Activated T-helper 2 cell treated with anti-CD3 and anti-CD28 coated beads, Interferon-gamma antibody, Interleukin-2, Interleukin-4, amounts not matched to agents 10 μg/mL and 5 μg/mL and 100 μg/mL, durations not matched to agents 14 hours and 24 hours and 36 hours (primary cell): ENCODE measurements around the gene CATSPER3. TPM values are rescaled to one million over a fixed set of nuclear protein-coding genes. Genes with fewer than 3 reads are reported as not detected.

Experiments
- DNase-seq: peaks from one replicate; pipeline ENCODE4 v3.0.0; 2021; ENCODE audit warnings: low spot score
- H3K27ac Mint-ChIP-seq: one replicate; pipeline ENCODE4 v1.8.0; 2021; ENCODE audit warnings: mixed read lengths
- H3K27me3 Mint-ChIP-seq: one replicate; pipeline ENCODE4 v1.8.0; 2021; ENCODE audit warnings: low read depth, mixed read lengths
- H3K36me3 Mint-ChIP-seq: one replicate; pipeline ENCODE4 v1.8.0; 2021; ENCODE audit warnings: low read depth, mixed read lengths
- H3K4me1 Mint-ChIP-seq: one replicate; pipeline ENCODE4 v1.8.0; 2021; ENCODE audit warnings: low read depth, mixed read lengths
- H3K4me3 Mint-ChIP-seq: one replicate; pipeline ENCODE4 v1.8.0; 2021; ENCODE audit warnings: low read depth, mild to moderate bottlenecking, moderate library complexity, mixed read lengths
- H3K9me3 Mint-ChIP-seq: one replicate; pipeline ENCODE4 v1.8.0; 2021; ENCODE audit warnings: mixed read lengths
- intact Hi-C: fragments of 100-400 bp; cut with micrococcal nuclease; formaldehyde crosslinking; loops from one replicate; pipeline ENCODE4 v1.15.1; 2023
- total RNA-seq: library from RNA; stranded (reverse); gene quantifications from 2 replicates; pipeline ENCODE4 v1.2.3, GENCODE V29; 2022

Gene CATSPER3
- total RNA-seq, 1 donor from 2014 or later: 0.34 TPM

- Mint-ChIP-seq H3K27ac (no peak overlapping the region), H3K27me3 (no peaks in the 10 kb centered on the region), H3K4me1 (no peaks in the 10 kb centered on the region), H3K36me3 (peaks cover 9% of the 10 kb centered on the region), H3K4me3 (no peak overlapping the region), H3K9me3 (peaks cover 10% of the 10 kb centered on the region)
- DNase-seq: no peak
- intact Hi-C loops: no loop called here
Observed at GRCh38 chr5:134949316-134949715, 18.4 kb upstream of the CATSPER3 start.

- Mint-ChIP-seq H3K4me1 (peaks cover 2% of the 10 kb centered on the region), H3K27me3 (no peaks in the 10 kb centered on the region), H3K9me3 (peaks cover 14% of the 10 kb centered on the region), H3K27ac (no peak overlapping the region), H3K36me3 (peaks cover 21% of the 10 kb centered on the region), H3K4me3 (no peak overlapping the region)
- no peak for DNase-seq
- intact Hi-C loops: no loop called here
Observed at GRCh38 chr5:134957920-134958608, 9.6 kb upstream of the CATSPER3 start.

GRCh38 chr5:134958755-134959154, 9.0 kb upstream of the CATSPER3 start:
- H3K27ac Mint-ChIP-seq: no peak overlapping the region
- H3K4me1 Mint-ChIP-seq: peaks cover 7% of the 10 kb centered on the region

GRCh38 chr5:134963098-134963497, 4.6 kb upstream of the CATSPER3 start:
- no peak for DNase-seq
- H3K27ac Mint-ChIP-seq: no peak overlapping the region
- no peaks in the 10 kb centered on the region for H3K9me3 Mint-ChIP-seq
- no peak overlapping the region for H3K4me3 Mint-ChIP-seq
- intact Hi-C loops: no loop called here
- H3K36me3 Mint-ChIP-seq: peaks cover 30% of the 10 kb centered on the region
- peaks cover 30% of the 10 kb centered on the region for H3K4me1 Mint-ChIP-seq
- H3K27me3 Mint-ChIP-seq: no peaks in the 10 kb centered on the region

More at GRCh38 chr5:134958755-134959154, 9.0 kb upstream of the CATSPER3 start:
- peaks cover 24% of the 10 kb centered on the region for H3K36me3 Mint-ChIP-seq
- DNase-seq: no peak
- intact Hi-C loops: no loop called here
- no peaks in the 10 kb centered on the region for H3K27me3 Mint-ChIP-seq
- peaks cover 14% of the 10 kb centered on the region for H3K9me3 Mint-ChIP-seq
- H3K4me3 Mint-ChIP-seq: no peak overlapping the region

- Mint-ChIP-seq H3K9me3 (no peaks in the 10 kb centered on the region), H3K27me3 (no peaks in the 10 kb centered on the region), H3K4me3 (peak overlapping the region; percentile 6), H3K36me3 (peaks cover 30% of the 10 kb centered on the region), H3K27ac (peak overlapping the region; percentile 79), H3K4me1 (peaks cover 28% of the 10 kb centered on the region)
- intact Hi-C loops: loop anchor here (1.0 kb wide), 1 partner anchor 44 kb away; no protein-coding TSS in a partner anchor
- DNase-seq: peak; percentile 14
Observed at GRCh38 chr5:134964359-134965270, 3.1 kb upstream of the CATSPER3 start.

- intact Hi-C loops: loop anchor here (1.0 kb wide), 1 partner anchor 45 kb away; no protein-coding TSS in a partner anchor
- peak overlapping the region; percentile 79 for H3K27ac Mint-ChIP-seq
- H3K9me3 Mint-ChIP-seq: no peaks in the 10 kb centered on the region
- H3K36me3 Mint-ChIP-seq: peaks cover 31% of the 10 kb centered on the region
- no peak for DNase-seq
- no peak overlapping the region for H3K4me3 Mint-ChIP-seq
- no peaks in the 10 kb centered on the region for H3K27me3 Mint-ChIP-seq
- H3K4me1 Mint-ChIP-seq: peaks cover 28% of the 10 kb centered on the region
Observed at GRCh38 chr5:134965271-134965825, 2.4 kb upstream of the CATSPER3 start.

DNA sequence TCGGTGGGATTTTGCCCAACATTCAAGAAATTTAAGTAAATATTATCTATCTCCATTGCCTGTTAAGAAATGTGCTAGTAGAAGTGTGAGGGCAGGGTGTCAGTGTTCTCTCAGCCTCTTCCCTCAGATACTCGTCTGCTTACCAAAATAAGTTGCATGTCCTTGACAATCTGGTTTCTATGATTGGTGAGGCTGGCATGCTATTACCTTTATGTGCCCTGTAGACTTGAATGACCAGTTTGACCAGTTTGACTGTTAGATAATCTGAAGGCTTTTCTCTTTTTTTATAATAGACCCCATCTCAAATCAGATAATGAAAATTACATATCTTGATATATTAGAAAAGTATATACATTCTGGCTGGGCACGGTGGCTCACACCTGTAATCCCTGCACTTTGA, 348 bp downstream of the CATSPER3 start:
- intact Hi-C loops: no loop called here
- DNase-seq: no peak
- H3K4me1 Mint-ChIP-seq: peaks cover 28% of the 10 kb centered on the region
- H3K9me3 Mint-ChIP-seq: no peaks in the 10 kb centered on the region
- no peaks in the 10 kb centered on the region for H3K27me3 Mint-ChIP-seq
- no peak overlapping the region for H3K27ac Mint-ChIP-seq
- H3K4me3 Mint-ChIP-seq: no peak overlapping the region
- H3K36me3 Mint-ChIP-seq: peaks cover 28% of the 10 kb centered on the region

DNA sequence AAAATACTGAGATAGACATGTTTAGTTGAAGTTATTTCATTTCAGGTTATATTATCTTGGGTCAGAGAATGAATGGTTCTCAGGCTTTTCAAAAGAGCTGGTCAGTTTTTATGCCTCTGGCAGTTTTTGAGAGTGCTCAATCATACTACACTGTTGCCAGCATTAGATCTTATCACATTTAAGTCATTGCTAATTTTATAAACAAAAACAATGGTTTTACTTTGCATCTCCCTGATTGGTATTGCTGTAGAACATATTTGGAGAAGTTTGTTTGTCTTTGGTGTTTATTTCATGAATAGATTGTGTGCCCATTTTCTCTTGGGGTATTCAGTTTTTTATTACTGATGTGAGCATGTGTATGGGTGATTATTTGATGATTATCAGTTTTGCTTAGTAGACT, 1.5 kb downstream of the CATSPER3 start:
- intact Hi-C loops: no loop called here

GRCh38 chr5:134975078-134975715, 7.5 kb downstream of the CATSPER3 start:
- Mint-ChIP-seq H3K27me3 (no peaks in the 10 kb centered on the region), H3K27ac (no peak overlapping the region), H3K4me3 (no peak overlapping the region), H3K9me3 (peaks cover 17% of the 10 kb centered on the region), H3K4me1 (no peaks in the 10 kb centered on the region), H3K36me3 (peaks cover 13% of the 10 kb centered on the region)
- intact Hi-C loops: no loop called here
- DNase-seq: no peak

More for the DNA sequence above, 1.5 kb downstream of the CATSPER3 start:
- Mint-ChIP-seq H3K4me1 (peaks cover 21% of the 10 kb centered on the region), H3K4me3 (no peak overlapping the region), H3K27ac (no peak overlapping the region), H3K27me3 (no peaks in the 10 kb centered on the region), H3K36me3 (peaks cover 23% of the 10 kb centered on the region), H3K9me3 (no peaks in the 10 kb centered on the region)
- DNase-seq: no peak

DNA sequence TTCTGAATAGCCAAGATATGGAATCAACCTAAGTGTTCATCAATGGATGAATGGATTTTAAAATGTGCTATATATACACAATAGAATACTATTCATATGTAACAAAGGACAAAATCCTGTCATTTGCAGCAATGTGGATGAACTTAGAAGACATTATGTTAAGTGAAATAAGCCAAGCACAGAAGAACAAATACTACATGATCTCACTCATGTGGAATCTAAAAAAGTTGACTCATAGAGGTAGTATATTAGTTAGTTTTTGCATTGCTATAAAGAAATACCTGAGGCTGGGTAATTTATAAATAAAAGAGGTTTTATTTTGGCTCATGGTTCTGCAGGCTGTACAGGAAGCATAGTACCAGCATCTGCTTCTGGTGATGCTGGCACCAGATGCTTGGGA, 8.1 kb downstream of the CATSPER3 start:
- Mint-ChIP-seq H3K27ac (no peak overlapping the region), H3K4me3 (no peak overlapping the region), H3K9me3 (peaks cover 17% of the 10 kb centered on the region), H3K27me3 (no peaks in the 10 kb centered on the region), H3K4me1 (no peaks in the 10 kb centered on the region), H3K36me3 (peaks cover 13% of the 10 kb centered on the region)
- intact Hi-C loops: no loop called here
- DNase-seq: no peak

- intact Hi-C loops: no loop called here
- no peaks in the 10 kb centered on the region for H3K4me1 Mint-ChIP-seq
- no peak for DNase-seq
- no peaks in the 10 kb centered on the region for H3K27me3 Mint-ChIP-seq
- peaks cover 27% of the 10 kb centered on the region for H3K9me3 Mint-ChIP-seq
- peaks cover 17% of the 10 kb centered on the region for H3K36me3 Mint-ChIP-seq
- H3K27ac Mint-ChIP-seq: no peak overlapping the region
- H3K4me3 Mint-ChIP-seq: no peak overlapping the region
Observed at GRCh38 chr5:134976841-134977240, 9.1 kb downstream of the CATSPER3 start.

- Mint-ChIP-seq H3K27me3 (no peaks in the 10 kb centered on the region), H3K4me1 (no peaks in the 10 kb centered on the region), H3K4me3 (no peak overlapping the region), H3K36me3 (peaks cover 20% of the 10 kb centered on the region), H3K27ac (no peak overlapping the region), H3K9me3 (peaks cover 50% of the 10 kb centered on the region)
- DNase-seq: no peak
- intact Hi-C loops: no loop called here
Observed at GRCh38 chr5:134979416-134979815, 11.7 kb downstream of the CATSPER3 start.
